SHP77 treated with DMSO at 0.1 percent for 48 hours (cell line): ENCODE data around the gene FRMD8.

ENCODE experiments used
- DNase-seq: peaks from one replicate; lab custom pipeline; 2025; lab: John Stamatoyannopoulos, UW

FRMD8 gene

GRCh38 chr11:65386307-65387140, at the start of gene FRMD8:
FRMD8 (plus strand) TSS chr11:65386637; CDS start chr11:65387037, 400 bp downstream.
- peak; percentile 15 for DNase-seq

GRCh38 chr11:65338676-65339075, 47.8 kb upstream of the FRMD8 start:
- no peak for DNase-seq

- DNase-seq, result no peak
These were observed 46.2 kb upstream of the FRMD8 start for GRCh38 chr11:65340226-65340625.

GRCh38 chr11:65341856-65342255, 44.6 kb upstream of the FRMD8 start:
- no peak for DNase-seq

- no peak for DNase-seq
These were observed 34.9 kb upstream of the FRMD8 start for GRCh38 chr11:65351511-65351910.

GRCh38 chr11:65352783-65353182, 33.7 kb upstream of the FRMD8 start:
- DNase-seq, result no peak

GRCh38 chr11:65353376-65353775, 33.1 kb upstream of the FRMD8 start:
- DNase-seq, result no peak

- peak; percentile 43 for DNase-seq
These were observed 32.6 kb upstream of the FRMD8 start for GRCh38 chr11:65353900-65354264.

GRCh38 chr11:65354265-65355012, 32.0 kb upstream of the FRMD8 start, which contains the start of gene TIGD3:
TIGD3 (plus strand) TSS chr11:65354751; CDS start chr11:65355809, 1,058 bp downstream.
- DNase-seq, result peak; percentile 88

GRCh38 chr11:65355013-65355775, 31.2 kb upstream of the FRMD8 start:
- DNase-seq, result peak; percentile 45

GRCh38 chr11:65355776-65356393, 30.6 kb upstream of the FRMD8 start:
- no peak for DNase-seq

GRCh38 chr11:65356394-65356972, 30.0 kb upstream of the FRMD8 start:
- no peak for DNase-seq

GRCh38 chr11:65357856-65358356, 28.5 kb upstream of the FRMD8 start:
- no peak for DNase-seq

- DNase-seq, result no peak
These were observed 24.0 kb upstream of the FRMD8 start for GRCh38 chr11:65362320-65362931.

- no peak for DNase-seq
These were observed 23.5 kb upstream of the FRMD8 start for GRCh38 chr11:65362966-65363365.

GRCh38 chr11:65363770-65364169, 22.7 kb upstream of the FRMD8 start:
- DNase-seq, result no peak

- DNase-seq, result peak; percentile 54
These were observed 20.1 kb upstream of the FRMD8 start for GRCh38 chr11:65366340-65366773.

GRCh38 chr11:65370659-65371049, 15.8 kb upstream of the FRMD8 start:
- no peak for DNase-seq

- DNase-seq, result no peak
These were observed 12.4 kb upstream of the FRMD8 start for GRCh38 chr11:65373839-65374580.

- DNase-seq, result no peak
These were observed 11.4 kb upstream of the FRMD8 start for GRCh38 chr11:65375012-65375411.
